NCI-H748 (cell line): ENCODE measurements around the gene APCDD1L.
"Not testable (repeated sequence)": the region's sequence is repeated elsewhere in the genome, so short reads cannot be mapped to it uniquely, and the experiment has no call there.

Source experiments
- DNase-seq: peaks from one replicate; lab custom pipeline; 2025; ENCODE audit not compliant: unreplicated experiment; lab: John Stamatoyannopoulos, UW

APCDD1L gene

DNA sequence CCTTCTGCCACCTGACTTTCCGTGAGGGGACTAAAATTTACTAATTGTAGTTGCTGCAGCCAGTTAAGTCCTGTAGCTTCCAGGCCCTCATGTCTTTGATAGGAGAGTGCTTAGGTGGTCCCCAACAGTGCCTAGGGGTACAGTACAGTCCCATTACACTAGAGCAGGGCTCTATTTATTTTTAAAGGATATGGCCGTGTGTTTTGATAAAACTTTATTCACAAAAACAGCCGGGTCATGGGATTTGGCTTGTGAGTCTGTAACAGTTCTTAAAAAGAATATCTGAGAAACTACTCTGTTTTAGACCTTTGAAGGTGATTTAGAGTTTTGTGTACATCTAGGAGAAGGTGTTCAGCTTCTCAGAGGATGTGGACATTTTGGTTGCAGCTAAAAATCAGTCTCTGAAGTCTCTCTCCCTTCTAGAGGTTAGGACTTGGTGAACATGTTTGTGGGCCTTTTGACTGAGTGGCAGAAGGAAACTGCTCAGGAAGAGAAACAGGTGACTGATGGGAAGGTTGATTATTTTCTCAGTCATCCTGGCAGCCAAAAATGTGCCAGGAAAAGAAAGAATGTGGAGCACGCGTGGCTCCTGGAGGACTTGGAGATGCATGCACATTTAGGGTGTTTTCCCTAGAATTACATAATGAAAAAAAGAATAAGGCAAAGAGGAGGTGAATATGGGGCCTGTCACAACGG is 68.8 kb downstream of the APCDD1L start:
- DNase-seq = no peak

DNA sequence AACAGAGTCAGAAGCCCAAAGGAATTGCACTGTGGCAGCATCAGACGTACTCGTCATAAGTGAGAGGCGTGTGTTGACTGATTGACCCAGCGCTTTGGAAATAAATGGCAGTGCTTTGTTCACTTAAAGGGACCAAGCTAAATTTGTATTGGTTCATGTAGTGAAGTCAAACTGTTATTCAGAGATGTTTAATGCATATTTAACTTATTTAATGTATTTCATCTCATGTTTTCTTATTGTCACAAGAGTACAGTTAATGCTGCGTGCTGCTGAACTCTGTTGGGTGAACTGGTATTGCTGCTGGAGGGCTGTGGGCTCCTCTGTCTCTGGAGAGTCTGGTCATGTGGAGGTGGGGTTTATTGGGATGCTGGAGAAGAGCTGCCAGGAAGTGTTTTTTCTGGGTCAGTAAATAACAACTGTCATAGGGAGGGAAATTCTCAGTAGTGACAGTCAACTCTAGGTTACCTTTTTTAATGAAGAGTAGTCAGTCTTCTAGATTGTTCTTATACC is 70.4 kb downstream of the APCDD1L start:
- DNase-seq = no peak

DNA sequence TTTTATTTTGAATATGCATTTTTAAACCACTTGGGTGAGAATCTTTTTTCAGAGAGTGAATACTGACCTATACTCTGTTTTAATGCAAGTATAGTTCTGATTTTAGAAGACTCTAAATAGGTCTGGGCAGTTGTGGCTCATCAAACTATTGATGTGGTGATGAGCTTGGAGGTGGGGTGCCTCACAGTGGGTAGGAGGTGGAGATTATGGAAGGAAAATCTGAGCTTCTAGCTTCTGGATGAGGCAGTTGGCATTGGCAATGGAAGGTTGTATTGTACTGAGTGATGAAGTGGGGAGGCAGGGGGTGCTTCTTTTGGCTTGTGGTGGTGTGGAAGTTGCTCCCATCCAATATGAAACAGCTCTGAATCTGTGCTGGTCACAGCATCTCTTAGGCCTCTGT is 73.5 kb downstream of the APCDD1L start:
- DNase-seq = no peak

DNA sequence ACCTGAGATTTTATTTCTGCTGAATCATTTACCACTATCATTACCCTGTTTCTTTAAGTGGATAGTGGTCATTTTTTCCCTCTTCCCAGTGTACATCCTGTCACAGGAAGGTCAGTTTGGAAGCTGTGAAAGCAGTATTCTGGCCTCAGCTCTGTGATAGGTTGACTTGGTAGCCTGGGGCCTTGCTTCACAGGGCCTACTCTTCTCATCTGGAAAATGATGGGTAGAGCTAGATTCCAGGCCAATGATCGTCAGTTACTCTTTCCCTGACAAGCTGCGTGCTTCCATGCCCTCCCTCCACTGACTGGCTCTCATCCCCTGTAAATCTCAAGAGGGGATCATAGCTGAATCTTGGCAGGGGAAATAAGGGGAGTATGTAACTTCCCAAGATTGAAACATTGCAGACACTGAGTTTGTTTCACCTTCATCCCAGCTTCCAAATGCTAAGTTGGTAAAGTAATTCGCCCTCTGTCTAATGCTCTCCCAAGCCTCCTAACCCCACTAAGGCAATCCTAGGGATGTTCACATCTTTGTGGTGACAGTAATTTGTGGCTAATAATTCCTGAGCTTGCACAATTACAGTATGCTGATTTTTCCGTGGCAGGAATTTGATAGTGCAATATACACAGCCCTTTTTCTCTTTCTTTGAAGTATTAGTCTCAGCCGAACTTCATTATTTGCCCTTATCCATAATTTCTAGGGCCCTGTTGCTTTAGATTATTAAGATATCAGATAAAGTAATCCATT is 75.0 kb downstream of the APCDD1L start:
- no peak for DNase-seq

DNA sequence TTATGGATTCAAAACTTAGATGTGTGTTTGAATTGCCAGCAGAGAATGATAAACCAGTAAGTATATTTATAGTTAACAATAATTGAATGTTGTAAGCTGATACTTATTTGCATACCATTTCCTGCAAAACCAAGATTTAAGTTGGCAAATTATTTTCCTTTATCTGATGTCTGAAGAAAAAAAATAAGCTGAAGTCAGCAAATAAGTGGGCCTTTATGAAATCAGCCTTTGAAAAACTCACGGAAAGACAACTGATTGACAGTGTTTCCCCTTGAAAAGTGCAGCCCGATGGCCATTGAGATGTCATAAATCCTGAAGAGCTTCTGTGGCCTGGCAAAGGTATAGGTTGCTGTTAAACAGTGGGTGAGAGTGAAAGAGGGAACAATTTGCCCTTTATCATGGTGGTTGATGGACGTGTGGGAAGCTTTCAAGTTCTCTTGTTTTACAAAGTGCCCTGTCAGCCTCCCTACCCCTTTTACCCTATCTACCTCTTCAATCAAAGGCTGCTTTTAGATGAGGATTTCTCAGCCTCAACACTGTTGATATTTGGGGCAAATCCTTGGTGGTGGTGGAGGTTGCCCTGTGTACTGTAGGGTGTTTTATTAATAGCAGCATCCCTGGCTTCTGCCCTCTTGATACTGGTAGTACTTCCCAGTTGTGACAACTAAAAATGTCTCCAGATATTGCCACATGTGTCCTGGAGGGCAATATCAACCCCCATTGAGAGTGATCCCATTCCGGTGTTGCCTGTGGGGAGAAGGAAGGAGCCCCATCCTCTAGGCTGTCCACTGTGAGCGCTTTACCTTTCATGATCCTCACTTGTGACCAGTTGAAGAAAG is 76.0 kb downstream of the APCDD1L start:
- no peak for DNase-seq

DNA sequence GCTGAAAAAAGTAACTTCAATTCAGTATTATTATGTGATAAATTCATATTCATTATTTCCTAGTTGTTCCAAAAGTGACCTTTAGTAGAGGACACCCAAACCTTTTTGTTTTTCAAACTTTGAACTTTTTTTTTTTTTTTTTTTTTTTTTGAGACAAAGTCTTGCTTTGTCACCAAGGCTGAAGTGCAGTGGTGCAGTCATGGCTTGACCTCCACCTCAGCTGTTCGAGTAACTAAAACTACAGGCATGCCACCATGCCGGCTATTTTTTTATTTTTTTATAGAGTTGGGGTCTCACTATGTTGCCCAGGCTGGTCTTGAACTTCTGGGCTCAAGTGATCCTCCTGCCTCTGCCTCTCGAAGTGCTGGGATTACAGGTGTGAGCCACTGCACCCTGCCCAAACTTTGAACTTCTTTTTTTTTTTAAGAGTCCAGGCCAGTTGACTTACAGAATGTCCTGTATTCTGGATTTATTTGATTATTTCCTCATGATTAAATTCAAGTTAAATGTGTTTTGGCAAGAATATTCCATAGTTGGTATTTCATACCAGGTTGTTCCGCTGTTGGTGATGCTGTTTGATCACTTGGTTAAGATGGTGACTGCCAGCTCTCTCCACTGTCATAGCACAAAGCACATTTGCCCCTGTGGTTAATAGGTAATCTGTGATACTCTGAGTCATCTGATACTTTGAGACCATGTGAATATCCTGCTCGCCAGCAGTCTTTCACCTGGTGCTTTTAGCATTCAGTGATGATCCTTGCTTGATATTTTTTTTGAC is 78.1 kb downstream of the APCDD1L start:
- DNase-seq = no peak

DNA sequence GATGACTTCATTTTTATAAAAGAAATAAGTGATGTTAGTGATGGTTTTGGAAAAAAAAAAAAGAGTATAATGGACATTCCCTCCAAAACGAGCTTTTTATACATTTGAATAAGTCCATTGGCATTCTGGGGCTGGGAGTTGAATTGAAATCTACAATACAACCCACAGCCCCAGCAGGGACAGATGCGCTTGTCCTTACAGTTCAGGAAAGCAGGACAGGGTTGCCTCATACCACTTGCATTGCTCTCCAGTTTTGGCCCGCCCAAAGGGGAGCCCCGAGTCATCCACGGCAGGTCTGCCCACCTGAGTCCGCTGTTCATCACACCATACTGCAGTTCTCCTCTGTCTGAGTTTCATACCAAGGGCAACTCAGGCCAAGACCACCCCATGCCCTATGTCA is 80.0 kb downstream of the APCDD1L start:
- no peak for DNase-seq

DNA sequence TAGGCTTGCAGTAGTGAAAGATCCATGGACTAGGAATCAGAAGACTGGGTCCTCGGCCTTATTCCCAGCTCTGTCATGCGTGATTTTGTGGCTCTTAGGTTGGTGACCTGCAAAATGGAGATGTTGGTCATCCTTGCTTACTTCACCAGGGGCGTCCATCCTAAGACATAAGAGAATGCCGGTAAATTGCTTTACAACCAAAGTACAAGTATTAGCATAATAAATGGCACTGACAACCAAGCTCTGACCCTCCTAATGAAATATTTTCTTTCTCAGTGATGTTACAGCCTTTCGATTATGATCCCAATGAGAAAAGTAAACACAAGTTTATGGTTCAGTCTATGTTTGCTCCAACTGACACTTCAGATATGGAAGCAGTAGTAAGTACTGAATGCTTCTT is 80.9 kb downstream of the APCDD1L start:
- no peak for DNase-seq

DNA sequence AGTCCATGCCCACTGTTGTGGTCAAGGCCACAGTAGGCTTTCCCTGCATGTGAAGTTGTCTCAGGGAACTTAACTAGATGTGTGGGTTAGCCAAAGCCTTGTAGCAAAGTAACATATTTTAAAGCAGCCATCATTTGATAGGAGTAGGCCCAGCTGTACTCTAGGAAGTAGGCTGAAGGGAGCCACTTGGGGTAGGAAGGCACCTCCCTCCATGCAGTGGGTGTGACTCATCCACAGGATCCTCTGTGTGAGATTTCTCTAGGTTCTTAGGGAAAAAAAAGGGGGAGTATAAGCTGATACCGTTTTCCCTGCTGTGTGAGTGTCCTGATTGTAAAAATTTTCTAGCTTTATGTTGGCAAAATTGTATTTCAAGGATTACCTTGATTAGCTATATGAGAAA is 81.4 kb downstream of the APCDD1L start:
- no peak for DNase-seq

DNA sequence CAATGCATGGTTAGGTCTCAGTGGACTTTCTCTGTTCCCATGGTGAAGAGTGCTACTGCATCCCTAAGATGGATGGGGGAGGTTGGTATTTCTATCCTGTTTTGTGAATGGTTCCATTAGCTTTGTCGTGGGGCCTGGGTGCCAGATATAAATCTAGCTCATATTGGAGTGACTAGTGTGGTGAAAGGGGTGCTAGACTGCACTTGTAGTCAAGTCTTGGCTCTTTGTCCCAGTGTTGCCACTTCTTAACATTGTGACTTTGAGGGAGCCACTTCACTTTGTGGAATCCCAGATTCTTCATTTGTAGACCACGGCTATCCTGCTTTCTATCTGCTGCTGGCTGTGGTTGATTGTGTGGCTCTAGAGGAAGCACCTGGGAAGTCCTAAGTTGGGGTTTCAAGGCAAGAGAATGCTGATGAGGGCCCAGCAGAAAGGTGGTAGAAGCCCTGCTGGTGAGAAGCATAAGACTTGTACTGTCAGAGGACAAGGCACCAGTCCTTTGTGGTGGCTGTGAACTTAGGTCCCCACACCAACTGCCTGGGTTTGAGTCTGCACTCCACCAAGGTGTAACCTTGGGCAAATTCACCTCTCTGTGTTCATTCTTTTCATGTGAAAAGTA is 82.1 kb downstream of the APCDD1L start:
- DNase-seq = no peak

DNA sequence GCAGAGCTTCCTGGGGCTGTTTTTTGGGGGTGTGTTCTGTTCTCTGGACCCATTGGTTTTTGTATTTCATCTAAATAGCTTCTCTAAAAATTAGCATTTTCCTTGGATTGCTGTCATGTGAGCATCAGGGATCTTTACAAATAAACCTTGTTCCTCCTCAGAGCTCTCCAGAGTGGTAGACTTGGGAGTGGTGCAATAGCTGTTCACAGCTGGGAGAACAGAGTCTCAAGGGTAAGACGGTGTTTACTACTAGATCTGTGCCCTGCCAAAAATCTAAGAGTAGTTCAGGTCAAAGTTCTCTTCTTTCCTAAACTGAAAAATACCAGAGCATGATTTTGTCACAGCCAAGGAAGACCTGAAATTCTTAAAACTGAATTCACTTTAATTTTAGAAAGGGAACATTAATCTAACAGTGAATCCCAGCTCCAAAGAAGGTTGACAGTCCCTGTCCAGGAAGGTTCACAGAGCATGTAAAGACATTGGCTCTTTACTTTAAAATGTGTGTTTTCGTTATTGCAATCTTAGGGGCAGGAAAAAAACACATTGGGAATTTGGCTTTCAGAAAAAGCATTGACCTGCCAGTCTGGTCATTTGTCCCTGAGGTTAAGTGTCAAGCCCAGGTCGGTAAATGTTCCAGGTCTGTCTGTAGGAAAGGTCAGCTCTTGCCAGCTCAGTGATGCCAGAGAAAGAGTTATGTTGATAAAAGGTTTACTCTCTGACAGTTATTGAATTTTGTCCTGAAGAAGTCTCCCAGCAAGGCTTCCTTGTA is 82.8 kb downstream of the APCDD1L start:
- no peak for DNase-seq

DNA sequence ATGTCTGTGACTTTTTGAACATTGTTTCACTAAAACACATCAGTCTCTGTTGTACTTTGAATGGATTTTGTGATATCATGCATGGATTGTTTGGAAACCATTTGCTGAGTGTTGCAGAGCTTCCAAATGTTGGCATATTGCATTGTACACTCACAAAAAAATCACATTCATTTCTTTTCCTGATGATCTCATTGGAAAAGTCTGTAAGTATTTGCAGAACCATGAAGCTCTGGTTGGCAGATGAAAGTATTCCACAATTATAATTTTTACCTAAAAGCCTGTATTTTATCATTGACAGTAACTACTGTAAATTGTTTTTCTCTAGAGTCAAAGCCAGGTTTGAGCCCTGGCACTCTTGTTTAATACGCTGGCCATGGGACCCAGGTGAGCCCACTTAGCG is 84.1 kb downstream of the APCDD1L start:
- DNase-seq = no peak

DNA sequence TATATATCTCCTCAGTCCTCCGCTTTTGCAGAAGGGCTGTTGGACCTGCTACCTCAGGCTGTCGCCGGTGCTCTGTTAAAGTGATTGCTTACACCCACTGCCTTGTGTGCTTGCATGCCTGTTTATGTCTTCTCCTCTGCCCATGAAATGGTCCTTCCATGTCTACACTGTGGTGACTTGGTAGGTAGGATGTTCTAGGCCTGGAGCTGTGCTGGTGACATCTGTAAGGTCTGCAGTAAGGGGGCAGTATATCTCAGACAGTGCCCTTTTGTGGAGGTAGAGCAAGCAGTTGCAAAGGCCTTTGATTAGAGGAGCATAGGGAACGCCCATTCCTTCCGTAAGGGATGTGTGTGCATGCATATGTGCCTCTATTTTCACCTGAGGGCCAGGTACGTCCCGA is 85.9 kb downstream of the APCDD1L start:
- no peak for DNase-seq

DNA sequence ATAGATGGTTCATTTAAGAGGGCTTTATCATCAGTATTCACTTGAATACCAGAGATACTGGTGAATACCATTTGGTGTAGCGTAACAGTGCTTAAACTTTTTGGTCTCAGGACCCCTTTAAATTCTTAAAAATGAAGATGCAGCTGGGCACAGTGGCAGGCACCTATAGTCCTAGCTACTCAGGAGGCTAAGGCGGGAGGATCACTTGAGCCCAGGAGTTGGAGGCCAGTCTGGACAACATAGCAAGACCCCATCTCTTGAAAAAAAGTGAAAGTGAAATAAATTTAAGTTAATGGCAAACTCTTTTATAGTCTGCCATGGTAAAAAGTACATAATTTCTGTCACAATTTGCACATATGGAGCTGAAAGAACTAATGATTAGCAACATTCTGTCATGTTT is 86.8 kb downstream of the APCDD1L start:
- DNase-seq = no peak

DNA sequence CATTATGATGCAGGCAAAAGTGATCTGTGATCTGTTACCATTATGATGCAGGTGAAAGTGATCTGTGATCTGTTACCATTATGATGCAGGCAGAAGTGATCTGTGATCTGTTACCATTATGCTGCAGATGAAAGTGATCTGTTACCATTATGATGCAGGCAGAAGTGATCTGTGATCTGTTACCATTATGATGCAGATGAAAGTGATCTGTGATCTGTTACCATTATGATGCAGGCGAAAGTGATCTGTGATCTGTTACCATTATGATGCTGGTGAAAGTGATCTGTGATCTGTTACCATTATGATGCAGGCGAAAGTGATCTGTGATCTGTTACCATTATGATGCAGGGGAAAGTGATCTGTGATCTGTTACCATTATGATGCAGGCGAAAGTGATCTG is 87.6 kb downstream of the APCDD1L start:
- DNase-seq = not testable (repeated sequence)

DNA sequence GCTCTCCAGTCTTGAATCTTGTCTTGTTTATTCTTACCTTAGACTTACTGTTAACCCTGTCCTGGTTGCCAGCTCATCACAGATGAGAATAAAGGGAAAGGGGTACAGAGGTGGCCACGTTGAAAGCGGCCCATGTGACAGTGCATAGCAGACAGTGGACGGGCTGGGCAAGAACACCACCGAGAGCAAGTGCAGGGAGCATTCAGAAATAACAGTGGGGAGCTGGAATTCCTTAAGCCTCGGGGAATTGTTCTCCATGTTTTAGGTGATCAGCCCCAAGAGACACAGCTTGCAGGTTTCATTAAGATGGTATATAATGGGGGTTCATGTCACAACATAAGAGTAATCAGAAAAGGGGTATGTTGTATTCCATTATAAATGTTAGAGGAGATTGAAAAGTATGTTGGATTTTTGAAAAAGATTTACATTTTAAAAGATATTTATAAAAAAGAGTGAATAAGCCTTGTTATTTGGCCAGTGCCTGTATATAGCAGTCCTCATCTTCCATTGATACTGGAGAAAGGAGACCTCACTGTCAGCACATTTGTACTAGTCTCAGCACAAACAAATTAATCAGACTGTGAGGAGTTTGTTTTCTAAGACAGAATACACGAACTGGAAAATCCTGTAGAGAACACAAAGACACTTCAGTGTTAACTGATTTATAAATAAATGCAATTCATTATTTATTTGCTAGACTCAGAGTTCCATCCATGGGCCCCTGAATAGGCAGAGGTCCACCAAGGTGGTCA is 90.8 kb downstream of the APCDD1L start:
- DNase-seq = no peak

DNA sequence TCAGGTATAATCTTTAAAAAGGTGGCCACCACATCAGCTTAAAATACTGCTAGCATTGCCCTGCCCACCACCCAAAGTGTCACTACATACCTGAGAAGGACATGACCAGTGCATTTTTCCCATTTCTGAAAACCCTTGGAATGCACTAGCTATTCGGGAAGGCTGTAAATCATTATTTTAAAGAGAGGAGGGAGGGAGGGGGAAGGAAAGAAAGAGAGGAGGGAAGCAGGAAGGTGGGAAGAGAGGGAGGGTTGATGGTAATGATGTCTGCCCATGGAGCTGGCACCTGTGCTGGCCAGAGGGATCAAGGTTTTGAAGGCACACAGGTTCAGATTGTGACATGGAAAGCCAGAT is 93.7 kb downstream of the APCDD1L start:
- no peak for DNase-seq

DNA sequence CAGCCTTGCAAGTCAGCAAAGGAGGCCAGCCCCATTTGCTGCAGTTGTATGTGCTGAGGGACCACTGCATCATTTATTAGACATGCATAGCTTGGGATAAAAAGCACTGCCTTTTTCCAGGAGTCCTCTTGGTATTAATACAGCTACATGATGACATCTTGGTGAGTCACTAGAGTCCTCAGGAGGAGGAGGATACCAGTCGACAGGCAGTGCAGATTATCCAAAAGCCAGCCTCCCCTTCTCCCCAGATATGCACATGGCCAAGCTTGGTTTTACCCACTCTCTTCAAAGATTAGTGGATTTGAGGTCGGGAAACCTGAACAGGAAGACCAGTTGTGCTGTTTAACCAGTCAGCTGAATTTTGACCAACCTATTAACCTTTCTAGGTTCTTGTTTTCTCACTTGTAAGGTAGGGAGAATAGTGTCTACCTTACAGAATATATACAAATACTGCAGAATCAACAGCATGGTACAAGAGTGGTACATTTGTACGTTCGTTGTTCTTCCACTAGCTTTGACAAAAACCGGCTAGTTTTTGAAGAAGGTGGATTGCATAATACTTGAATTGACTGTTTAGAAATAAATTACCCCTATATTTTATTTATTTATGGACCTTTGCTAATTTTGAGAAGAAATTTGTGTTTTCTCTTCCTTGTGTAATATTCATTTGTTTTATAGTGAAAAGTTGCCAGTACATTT is 94.3 kb downstream of the APCDD1L start:
- DNase-seq = no peak
